Thyroid gland (tissue), 4 donors: ENCODE measurements around the gene FRMD4A. TPM values are rescaled to one million over a fixed set of nuclear protein-coding genes. Genes with fewer than 3 reads are reported as not detected.

ENCODE experiments used
- DNase-seq, 2 donors: peaks; one replicate each; pipeline ENCODE4 v3.0.0-alpha.2; 2019
- H3K27ac ChIP-seq, 3 donors: fragments of 200-600 bp; sonication (generic); 1 replicate in 2 of 3; 2 replicates in 1 of 3; pipeline ENCODE4 v1.5.1; 2016 to 2019; ENCODE audit warnings: mild to moderate bottlenecking in 1 of 3, moderate library complexity in 1 of 3
- H3K27me3 ChIP-seq: fragments of 200-600 bp; sonication (generic); one replicate; pipeline ENCODE4 v1.5.1; 2019
- H3K36me3 ChIP-seq, 2 donors: fragments of 200-600 bp; sonication (generic); one replicate each; pipeline ENCODE4 v1.5.1; 2016 to 2019
- H3K4me1 ChIP-seq, 2 donors: fragments of 200-600 bp; sonication (generic); one replicate each; pipeline ENCODE4 v1.5.1; 2017 to 2019
- H3K4me3 ChIP-seq, 3 donors: fragments of 200-600 bp; sonication (generic); replicated peaks in 1 of 3; 1 replicate in 2 of 3; 2 replicates in 1 of 3; pipeline ENCODE4 v1.5.1; 2016; ENCODE audit warnings: mild to moderate bottlenecking in 1 of 3
- H3K9me3 ChIP-seq: fragments of 200-600 bp; sonication (generic); one replicate; pipeline ENCODE4 v1.5.1; 2017
- CTCF ChIP-seq, 6 experiments: fragments of 200-600 bp in 3 of 6; fragments of 450-650 bp in 3 of 6; sonication (generic) in 3 of 6; IDR thresholded peaks; one replicate each; pipeline ENCODE4 v1.5.1; 2016 to 2019; ENCODE audit warnings: antibody characterized with exemption in 6 of 6, mild to moderate bottlenecking in 2 of 6, inconsistent platforms in 1 of 6, moderate library complexity in 1 of 6
- POLR2A ChIP-seq, 2 donors: fragments of 450-650 bp; IDR thresholded peaks; one replicate each; pipeline ENCODE4 v1.6.1; 2017; ENCODE audit warnings: antibody characterized with exemption in 2 of 2, mild to moderate bottlenecking in 2 of 2, moderate library complexity in 1 of 2
- WGBS, 2 donors: methylation state at CpG; one replicate each; pipeline ENCODE4 v1.1.5; 2017; 5-methylcytosine and 5-hydroxymethylcytosine counted together
- intact Hi-C: fragments of 100-400 bp; cut with DNase I; formaldehyde crosslinking; loops from one replicate; pipeline ENCODE4 v1.15.1; 2023
- total RNA-seq, 4 donors: library from RNA; depleted of rRNA; stranded (reverse); fragments of >200 nt; gene quantifications; one replicate each; pipeline ENCODE4 v1.2.3, GENCODE V29; 2016

FRMD4A gene
- total RNA-seq, 4 donors from 2014 or later = 10.6 to 18.6 (median 16.3) TPM

- Histone ChIP-seq H3K4me3 (no peak overlapping the region), H3K27me3 (no peaks in the 10 kb centered on the region), H3K36me3 (peaks cover 7 to 9% of the 10 kb centered on the region in 2 donors), H3K27ac (peak overlapping the region in 1 of 3 donors; percentile 7), H3K4me1 (no peaks in the 10 kb centered on the region), H3K9me3 (no peaks in the 10 kb centered on the region)
- TF ChIP-seq POLR2A (IDR thresholded peaks at IDR 0.05) = no peak
- peak; percentile 72 to 92 (median 87) for TF ChIP-seq CTCF (IDR thresholded peaks at IDR 0.05)
- peak; percentile 50 to 72 for DNase-seq
- WGBS, 2 donors = 28 to 32% methylated on average over 19 of the region's 19 CpGs
- intact Hi-C loops = loop anchor here (2.0 to 10.0 kb wide), 2 partner anchors 117 to 435 kb away; no protein-coding TSS in a partner anchor
Observed at GRCh38 chr10:13659887-13660550, 670.7 kb downstream of the FRMD4A start.

- intact Hi-C loops = loop anchor here (10.0 kb wide), 1 partner anchor 436 kb away; no protein-coding TSS in a partner anchor
- DNase-seq = peak in 1 of 2 donors; percentile 28
- Histone ChIP-seq H3K9me3 (no peaks in the 10 kb centered on the region), H3K27me3 (no peaks in the 10 kb centered on the region), H3K4me1 (no peaks in the 10 kb centered on the region), H3K36me3 (peaks cover 9 to 12% of the 10 kb centered on the region in 2 donors), H3K4me3 (no peak overlapping the region), H3K27ac (peak overlapping the region in 1 of 3 donors; percentile 7)
- TF ChIP-seq POLR2A (IDR thresholded peaks at IDR 0.05) = no peak
- TF ChIP-seq CTCF (IDR thresholded peaks at IDR 0.05) = no peak
- 82 to 84% methylated on average over 17 to 18 of the region's 21 CpGs for WGBS, 2 donors
Observed at GRCh38 chr10:13658871-13659685, 671.6 kb downstream of the FRMD4A start.

GRCh38 chr10:13658264-13658663, 672.5 kb downstream of the FRMD4A start:
- WGBS, 2 donors = 87% methylated on average over 10 of the region's 10 CpGs
- Histone ChIP-seq H3K4me3 (no peak overlapping the region), H3K9me3 (no peaks in the 10 kb centered on the region), H3K36me3 (peaks cover 9 to 19% of the 10 kb centered on the region in 2 donors), H3K4me1 (no peaks in the 10 kb centered on the region), H3K27me3 (no peaks in the 10 kb centered on the region), H3K27ac (no peak overlapping the region)
- DNase-seq = no peak
- intact Hi-C loops = loop anchor here (10.0 kb wide), 1 partner anchor 437 kb away; no protein-coding TSS in a partner anchor
- TF ChIP-seq POLR2A (IDR thresholded peaks at IDR 0.05) = no peak

GRCh38 chr10:13657101-13657680, 673.5 kb downstream of the FRMD4A start:
- Histone ChIP-seq H3K36me3 (peaks cover 16 to 19% of the 10 kb centered on the region in 2 donors), H3K4me1 (no peaks in the 10 kb centered on the region), H3K9me3 (no peaks in the 10 kb centered on the region), H3K4me3 (no peak overlapping the region), H3K27ac (no peak overlapping the region), H3K27me3 (no peaks in the 10 kb centered on the region)
- no peak for TF ChIP-seq CTCF (IDR thresholded peaks at IDR 0.05)
- no peak for TF ChIP-seq POLR2A (IDR thresholded peaks at IDR 0.05)
- no peak for DNase-seq
- intact Hi-C loops = loop anchor here (10.0 kb wide), 1 partner anchor 438 kb away; no protein-coding TSS in a partner anchor
- WGBS, 2 donors = 87 to 96% methylated on average over 4 to 12 of the region's 49 CpGs

GRCh38 chr10:13656337-13657100, 674.2 kb downstream of the FRMD4A start:
- TF ChIP-seq CTCF (IDR thresholded peaks at IDR 0.05) (no peak), POLR2A (IDR thresholded peaks at IDR 0.05) (no peak)
- 86 to 89% methylated on average over 35 to 68 of the region's 68 CpGs for WGBS, 2 donors
- intact Hi-C loops = loop anchor here (10.0 kb wide), 1 partner anchor 438 kb away; no protein-coding TSS in a partner anchor
- Histone ChIP-seq H3K9me3 (no peaks in the 10 kb centered on the region), H3K27me3 (no peaks in the 10 kb centered on the region), H3K4me3 (no peak overlapping the region), H3K27ac (no peak overlapping the region), H3K36me3 (peaks cover 14 to 19% of the 10 kb centered on the region in 2 donors), H3K4me1 (no peaks in the 10 kb centered on the region)
- DNase-seq = no peak
